WTC11 (cell line): Measurements from ENCODE around the gene PRR35.

Experiments used
- ATF3 ChIP-seq: sonication (generic); formaldehyde crosslinking; conservative IDR thresholded peaks from 2 replicates; pipeline ENCODE4 v1.8.1; 2022; ENCODE audit warnings: mild to moderate bottlenecking, missing genetic modification reagents
- NFATC4 ChIP-seq: fragments of 250-450 bp; sonication (Bioruptor Pico); IDR thresholded peaks from 2 replicates; pipeline ENCODE4 v1.9.0; 2021; ENCODE audit warnings: mild to moderate bottlenecking
- NR1H2 ChIP-seq: sonication (generic); formaldehyde crosslinking; IDR thresholded peaks from 2 replicates; pipeline ENCODE4 v1.9.0; 2021; ENCODE audit warnings: mild to moderate bottlenecking, moderate library complexity, missing genetic modification reagents
- ZNF512 ChIP-seq: sonication (generic); formaldehyde crosslinking; IDR thresholded peaks from 2 replicates; pipeline ENCODE4 v1.8.1; 2022; ENCODE audit warnings: missing genetic modification reagents, borderline replicate concordance
- TF ChIP-seq, protein P1 (sequence below): fragments of 200-600 bp; IDR thresholded peaks from 2 replicates; pipeline ENCODE4 v1.8.0; 2022; ENCODE audit warnings: antibody characterized with exemption

- TF ChIP-seq, protein P1, sequence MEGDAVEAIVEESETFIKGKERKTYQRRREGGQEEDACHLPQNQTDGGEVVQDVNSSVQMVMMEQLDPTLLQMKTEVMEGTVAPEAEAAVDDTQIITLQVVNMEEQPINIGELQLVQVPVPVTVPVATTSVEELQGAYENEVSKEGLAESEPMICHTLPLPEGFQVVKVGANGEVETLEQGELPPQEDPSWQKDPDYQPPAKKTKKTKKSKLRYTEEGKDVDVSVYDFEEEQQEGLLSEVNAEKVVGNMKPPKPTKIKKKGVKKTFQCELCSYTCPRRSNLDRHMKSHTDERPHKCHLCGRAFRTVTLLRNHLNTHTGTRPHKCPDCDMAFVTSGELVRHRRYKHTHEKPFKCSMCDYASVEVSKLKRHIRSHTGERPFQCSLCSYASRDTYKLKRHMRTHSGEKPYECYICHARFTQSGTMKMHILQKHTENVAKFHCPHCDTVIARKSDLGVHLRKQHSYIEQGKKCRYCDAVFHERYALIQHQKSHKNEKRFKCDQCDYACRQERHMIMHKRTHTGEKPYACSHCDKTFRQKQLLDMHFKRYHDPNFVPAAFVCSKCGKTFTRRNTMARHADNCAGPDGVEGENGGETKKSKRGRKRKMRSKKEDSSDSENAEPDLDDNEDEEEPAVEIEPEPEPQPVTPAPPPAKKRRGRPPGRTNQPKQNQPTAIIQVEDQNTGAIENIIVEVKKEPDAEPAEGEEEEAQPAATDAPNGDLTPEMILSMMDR, result no peak
- TF ChIP-seq ATF3 (CRISPR knock-in tag) (no peak), NR1H2 (CRISPR knock-in tag) (no peak), ZNF512 (no peak), NFATC4 (CRISPR knock-in tag) (no peak)
Observed at GRCh38 chr16:554297-554621, 5.9 kb upstream of the PRR35 start.
